HEK293 (cell line): Measurements from ENCODE around the gene ZCCHC7.

Experiments used
- BCL11B ChIP-seq: fragments of 450-650 bp; formaldehyde crosslinking; IDR thresholded peaks from 2 replicates; pipeline ENCODE4 v1.5.1; 2016; ENCODE audit warnings: low read depth, missing biosample characterization, missing genetic modification characterization
- CTCF ChIP-seq: fragments of 450-650 bp; formaldehyde crosslinking; IDR thresholded peaks from 2 replicates; pipeline ENCODE4 v1.5.1; 2016; ENCODE audit warnings: missing biosample characterization, missing genetic modification characterization
- GLIS2 ChIP-seq: fragments of 450-650 bp; formaldehyde crosslinking; IDR thresholded peaks from 2 replicates; pipeline ENCODE4 v1.5.1; 2016; ENCODE audit warnings: missing biosample characterization, missing genetic modification characterization
- KLF10 ChIP-seq: fragments of 450-650 bp; IDR thresholded peaks from 2 replicates; pipeline ENCODE4 v1.5.1; 2018; ENCODE audit warnings: missing biosample characterization, mild to moderate bottlenecking, missing genetic modification characterization
- KLF9 ChIP-seq: fragments of 450-650 bp; formaldehyde crosslinking; IDR thresholded peaks from 2 replicates; pipeline ENCODE4 v1.5.1; 2016; ENCODE audit warnings: missing biosample characterization, missing genetic modification characterization, low read depth
- MYNN ChIP-seq: fragments of 450-650 bp; formaldehyde crosslinking; IDR thresholded peaks from 2 replicates; pipeline ENCODE4 v1.5.1; 2016; ENCODE audit warnings: missing biosample characterization, missing genetic modification characterization, borderline replicate concordance
- SCRT1 ChIP-seq: fragments of 450-650 bp; formaldehyde crosslinking; IDR thresholded peaks from 2 replicates; pipeline ENCODE4 v1.5.1; 2016; ENCODE audit warnings: missing biosample characterization, missing genetic modification characterization, borderline replicate concordance
- SP2 ChIP-seq: fragments of 450-650 bp; formaldehyde crosslinking; IDR thresholded peaks from 2 replicates; pipeline ENCODE4 v1.5.1; 2016; ENCODE audit warnings: missing biosample characterization, missing genetic modification characterization
- SP3 ChIP-seq: fragments of 450-650 bp; formaldehyde crosslinking; IDR thresholded peaks from 2 replicates; pipeline ENCODE4 v1.5.1; 2016; ENCODE audit warnings: missing biosample characterization, missing genetic modification characterization
- SP7 ChIP-seq: fragments of 450-650 bp; formaldehyde crosslinking; IDR thresholded peaks from 2 replicates; pipeline ENCODE4 v1.5.1; 2016; ENCODE audit warnings: missing biosample characterization, missing genetic modification characterization
- WT1 ChIP-seq: fragments of 450-650 bp; formaldehyde crosslinking; IDR thresholded peaks from 2 replicates; pipeline ENCODE4 v1.5.1; 2016; ENCODE audit warnings: missing biosample characterization, missing genetic modification characterization
- ZBTB10 ChIP-seq: fragments of 450-650 bp; formaldehyde crosslinking; IDR thresholded peaks from 2 replicates; pipeline ENCODE4 v1.5.1; 2016; ENCODE audit warnings: missing biosample characterization, missing genetic modification characterization
- ZBTB20 ChIP-seq: fragments of 450-650 bp; formaldehyde crosslinking; IDR thresholded peaks from 2 replicates; pipeline ENCODE4 v1.5.1; 2016; ENCODE audit warnings: missing biosample characterization, missing genetic modification characterization
- ZFHX2 ChIP-seq: fragments of 450-650 bp; formaldehyde crosslinking; conservative IDR thresholded peaks from 2 replicates; pipeline ENCODE4 v1.5.1; 2016; ENCODE audit warnings: missing biosample characterization, missing genetic modification characterization
- ZFP3 ChIP-seq: fragments of 450-650 bp; formaldehyde crosslinking; IDR thresholded peaks from 2 replicates; pipeline ENCODE4 v1.5.1; 2016; ENCODE audit warnings: low read depth, missing biosample characterization, missing genetic modification characterization
- ZNF114 ChIP-seq: fragments of 450-650 bp; formaldehyde crosslinking; IDR thresholded peaks from 2 replicates; pipeline ENCODE4 v1.5.0; 2017; ENCODE audit warnings: missing biosample characterization, missing genetic modification characterization
- ZNF140 ChIP-seq: fragments of 450-650 bp; formaldehyde crosslinking; IDR thresholded peaks from 2 replicates; pipeline ENCODE4 v1.5.1; 2016; ENCODE audit warnings: missing biosample characterization, missing genetic modification characterization
- ZNF24 ChIP-seq: fragments of 450-650 bp; formaldehyde crosslinking; IDR thresholded peaks from 2 replicates; pipeline ENCODE4 v1.5.1; 2016; ENCODE audit warnings: missing biosample characterization, missing genetic modification characterization
- ZNF26 ChIP-seq: fragments of 450-650 bp; formaldehyde crosslinking; IDR thresholded peaks from 2 replicates; pipeline ENCODE4 v1.5.1; 2016; ENCODE audit warnings: missing biosample characterization, missing genetic modification characterization
- ZNF274 ChIP-seq, 2 experiments: fragments of 200-500 bp in 1 of 2; fragments of 450-650 bp in 1 of 2; sonication (Bioruptor generic) in 1 of 2; formaldehyde crosslinking in 1 of 2; IDR thresholded peaks; 2 replicates each; pipeline versions ENCODE4 v1.5.1 to v1.6.1; 2014 to 2016; ENCODE audit warnings: borderline replicate concordance in 1 of 2, inconsistent platforms in 1 of 2, low read length in 1 of 2, missing biosample characterization in 1 of 2, missing genetic modification characterization in 1 of 2
- ZNF302 ChIP-seq: fragments of 450-650 bp; formaldehyde crosslinking; IDR thresholded peaks from 2 replicates; pipeline ENCODE4 v1.5.1; 2016; ENCODE audit warnings: missing biosample characterization, missing genetic modification characterization, low read depth
- ZNF335 ChIP-seq: fragments of 450-650 bp; formaldehyde crosslinking; conservative IDR thresholded peaks from 2 replicates; pipeline ENCODE4 v1.5.1; 2016; ENCODE audit warnings: missing biosample characterization, missing genetic modification characterization
- ZNF501 ChIP-seq: fragments of 450-650 bp; formaldehyde crosslinking; IDR thresholded peaks from 2 replicates; pipeline ENCODE4 v1.5.1; 2016; ENCODE audit warnings: missing biosample characterization, missing genetic modification characterization
- ZNF548 ChIP-seq: fragments of 450-650 bp; formaldehyde crosslinking; IDR thresholded peaks from 2 replicates; pipeline ENCODE4 v1.5.1; 2016; ENCODE audit warnings: missing biosample characterization, missing genetic modification characterization
- ZNF558 ChIP-seq: fragments of 450-650 bp; formaldehyde crosslinking; IDR thresholded peaks from 2 replicates; pipeline ENCODE4 v1.5.1; 2016; ENCODE audit warnings: missing biosample characterization, missing genetic modification characterization
- ZNF600 ChIP-seq: fragments of 450-650 bp; formaldehyde crosslinking; IDR thresholded peaks from 2 replicates; pipeline ENCODE4 v1.5.1; 2016; ENCODE audit warnings: missing biosample characterization, missing genetic modification characterization
- ZNF629 ChIP-seq: fragments of 450-650 bp; formaldehyde crosslinking; IDR thresholded peaks from 2 replicates; pipeline ENCODE4 v1.5.1; 2017; ENCODE audit warnings: missing biosample characterization, missing genetic modification characterization
- ZNF645 ChIP-seq: fragments of 450-650 bp; formaldehyde crosslinking; IDR thresholded peaks from 2 replicates; pipeline ENCODE4; 2016; ENCODE audit warnings: missing biosample characterization, missing genetic modification characterization
- ZNF768 ChIP-seq: fragments of 450-650 bp; formaldehyde crosslinking; IDR thresholded peaks from 2 replicates; pipeline ENCODE4 v1.5.1; 2018; ENCODE audit warnings: missing biosample characterization, mild to moderate bottlenecking, missing genetic modification characterization
- ZNF792 ChIP-seq: fragments of 450-650 bp; formaldehyde crosslinking; IDR thresholded peaks from 2 replicates; pipeline ENCODE4 v1.5.1; 2016; ENCODE audit warnings: missing biosample characterization, missing genetic modification characterization
- TF ChIP-seq, protein P1 (sequence below): fragments of 450-650 bp; formaldehyde crosslinking; IDR thresholded peaks from 2 replicates; pipeline ENCODE4 v1.5.1; 2016; ENCODE audit warnings: missing biosample characterization, missing genetic modification characterization
- TF ChIP-seq, protein P2 (sequence below): fragments of 450-650 bp; formaldehyde crosslinking; IDR thresholded peaks from 2 replicates; pipeline ENCODE4 v1.5.1; 2016; ENCODE audit warnings: missing biosample characterization, missing genetic modification characterization, borderline replicate concordance

Gene ZCCHC7

DNA sequence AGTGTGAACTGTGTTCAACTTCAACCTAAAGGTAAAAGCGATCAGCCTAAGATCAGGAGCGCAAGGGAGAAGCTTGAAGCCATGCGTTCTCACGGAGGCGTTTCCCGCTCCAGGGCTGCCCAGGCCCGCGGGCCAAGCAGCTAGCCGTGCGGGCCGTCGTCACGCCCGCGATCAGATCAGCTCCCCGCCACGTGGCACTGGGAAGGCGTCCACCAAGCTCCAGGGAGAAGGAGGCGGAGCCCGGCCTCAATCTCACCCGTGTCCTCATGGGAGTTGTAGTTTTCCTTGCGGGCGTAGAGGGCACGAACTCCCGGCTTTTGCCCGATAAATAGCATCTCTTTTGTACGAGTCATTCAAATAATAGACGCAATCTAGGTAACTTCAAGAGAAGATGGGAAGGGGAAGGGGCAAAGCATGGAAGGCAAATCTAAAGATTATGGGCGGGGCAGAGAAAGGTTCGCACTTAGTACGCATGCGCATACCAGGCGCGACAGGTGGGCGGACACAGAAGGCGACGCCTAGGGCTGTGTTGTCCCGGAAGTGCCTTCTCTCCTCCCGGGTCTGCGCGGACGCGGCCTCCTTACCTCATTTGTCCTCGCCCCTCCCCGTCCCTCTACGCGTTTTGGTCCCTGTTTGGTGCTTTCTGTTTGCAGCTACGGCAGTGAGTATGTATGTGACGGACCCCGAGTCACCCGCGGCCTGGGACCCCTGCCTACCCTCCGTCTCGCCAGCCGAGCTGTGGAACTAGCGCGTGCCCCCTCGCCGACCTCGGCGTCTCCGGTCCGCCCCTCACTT, 40.8 kb upstream of the ZCCHC7 start (continued):
- TF ChIP-seq ZBTB10 (peak; percentile 69), ZNF302 (no peak), ZNF645 (no peak), ZNF501 (tag by site-specific recombination) (peak; percentile 61), KLF9 (peak; percentile 72), ZNF792 (tag by site-specific recombination) (no peak), ZNF600 (peak; percentile 66), ZNF548 (tag by site-specific recombination) (no peak), ZFP3 (tag by site-specific recombination) (no peak), ZNF558 (no peak), ZNF114 (tag by site-specific recombination) (no peak), ZNF26 (no peak), BCL11B (tag by site-specific recombination) (no peak), ZNF768 (tag by site-specific recombination) (no peak), MYNN (tag by site-specific recombination) (no peak), SP3 (tag by site-specific recombination) (peak; percentile 91), SCRT1 (tag by site-specific recombination) (peak; percentile 89), ZBTB20 (tag by site-specific recombination) (peak; percentile 60; the same call in 1 of the 2 replicates), CTCF (tag by site-specific recombination) (0 out of 2 replicates have a peak, but pooled peaks have one; percentile 12), ZNF629 (tag by site-specific recombination) (peak; percentile 77), GLIS2 (tag by site-specific recombination) (no peak), KLF10 (peak; percentile 15; the same call in 1 of the 2 replicates), ZFHX2 (tag by site-specific recombination) (0 out of 2 replicates have a peak, but pooled peaks have one; percentile 28), WT1 (tag by site-specific recombination) (no peak), ZNF274 (IDR thresholded peaks at IDR 0.05; ENCODE audit: low read length) (no peak), ZNF274 (tag by site-specific recombination; IDR thresholded peaks at IDR 0.05; ENCODE audit: borderline replicate concordance) (no peak), SP2 (tag by site-specific recombination) (peak; percentile 79), SP7 (tag by site-specific recombination) (peak; percentile 59), ZNF140 (tag by site-specific recombination) (no peak), ZNF24 (tag by site-specific recombination) (no peak), ZNF335 (tag by site-specific recombination) (peak; percentile 99)
- TF ChIP-seq, protein P1, sequence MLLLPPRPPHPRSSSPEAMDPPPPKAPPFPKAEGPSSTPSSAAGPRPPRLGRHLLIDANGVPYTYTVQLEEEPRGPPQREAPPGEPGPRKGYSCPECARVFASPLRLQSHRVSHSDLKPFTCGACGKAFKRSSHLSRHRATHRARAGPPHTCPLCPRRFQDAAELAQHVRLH: 0 out of 2 replicates have a peak, but pooled peaks have one; percentile 28
- TF ChIP-seq, protein P2, sequence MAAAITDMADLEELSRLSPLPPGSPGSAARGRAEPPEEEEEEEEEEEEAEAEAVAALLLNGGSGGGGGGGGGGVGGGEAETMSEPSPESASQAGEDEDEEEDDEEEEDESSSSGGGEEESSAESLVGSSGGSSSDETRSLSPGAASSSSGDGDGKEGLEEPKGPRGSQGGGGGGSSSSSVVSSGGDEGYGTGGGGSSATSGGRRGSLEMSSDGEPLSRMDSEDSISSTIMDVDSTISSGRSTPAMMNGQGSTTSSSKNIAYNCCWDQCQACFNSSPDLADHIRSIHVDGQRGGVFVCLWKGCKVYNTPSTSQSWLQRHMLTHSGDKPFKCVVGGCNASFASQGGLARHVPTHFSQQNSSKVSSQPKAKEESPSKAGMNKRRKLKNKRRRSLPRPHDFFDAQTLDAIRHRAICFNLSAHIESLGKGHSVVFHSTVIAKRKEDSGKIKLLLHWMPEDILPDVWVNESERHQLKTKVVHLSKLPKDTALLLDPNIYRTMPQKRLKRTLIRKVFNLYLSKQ (tag by site-specific recombination): no peak
